Spleen (tissue), 7 donors: ENCODE results near the gene ITIH4.

Experiments used
- POLR2A ChIP-seq, 3 donors: fragments of 450-650 bp; IDR thresholded peaks; one replicate each; pipeline ENCODE4 v1.5.1; 2017; ENCODE audit warnings: antibody characterized with exemption in 3 of 3, mild to moderate bottlenecking in 1 of 3
- POLR2AphosphoS5 ChIP-seq, 3 donors: sonication (generic); formaldehyde crosslinking; IDR thresholded peaks; one replicate each; pipeline ENCODE4 v1.5.1; 2017; ENCODE audit warnings: antibody characterized with exemption in 3 of 3
- TF ChIP-seq, protein P1 (sequence below), 11 experiments: fragments of 200-600 bp in 7 of 11; fragments of 450-650 bp in 4 of 11; sonication (generic) in 4 of 11; IDR thresholded peaks in 8 of 11; conservative IDR thresholded peaks in 3 of 11; 1 replicate in 7 of 11; 2 replicates in 4 of 11; pipeline versions ENCODE4 v1.4.0 to v1.8.0; 2016 to 2021; ENCODE audit warnings: antibody characterized with exemption in 11 of 11, inconsistent platforms in 4 of 11, mild to moderate bottlenecking in 1 of 11
- donor health status: DM: no; HTN: no; CAD: no; lungs with moderate emphysema.
- donor health status: DM: no; HTN: no; CAD: no.
- donor health status: DM: no; HTN: no; CAD: no.

DNA sequence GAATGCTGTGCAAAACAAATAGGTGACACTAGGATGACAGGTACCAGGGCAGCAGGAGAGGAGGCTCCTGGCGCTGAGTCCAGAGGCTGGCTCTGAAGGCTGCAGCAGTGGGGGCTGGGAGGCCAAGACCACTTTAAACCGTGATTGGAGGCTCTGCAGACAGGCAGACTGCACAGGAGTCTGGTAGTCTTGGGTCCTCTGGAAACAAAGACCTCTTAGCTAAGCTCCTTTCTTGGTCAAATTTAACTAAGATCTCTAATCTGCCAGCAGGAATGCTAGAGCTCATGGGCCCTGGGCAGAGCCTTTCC lies 8.8 kb upstream of the ITIH4 start:
- no peak for TF ChIP-seq POLR2A (IDR thresholded peaks at IDR 0.05)
- TF ChIP-seq, protein P1, sequence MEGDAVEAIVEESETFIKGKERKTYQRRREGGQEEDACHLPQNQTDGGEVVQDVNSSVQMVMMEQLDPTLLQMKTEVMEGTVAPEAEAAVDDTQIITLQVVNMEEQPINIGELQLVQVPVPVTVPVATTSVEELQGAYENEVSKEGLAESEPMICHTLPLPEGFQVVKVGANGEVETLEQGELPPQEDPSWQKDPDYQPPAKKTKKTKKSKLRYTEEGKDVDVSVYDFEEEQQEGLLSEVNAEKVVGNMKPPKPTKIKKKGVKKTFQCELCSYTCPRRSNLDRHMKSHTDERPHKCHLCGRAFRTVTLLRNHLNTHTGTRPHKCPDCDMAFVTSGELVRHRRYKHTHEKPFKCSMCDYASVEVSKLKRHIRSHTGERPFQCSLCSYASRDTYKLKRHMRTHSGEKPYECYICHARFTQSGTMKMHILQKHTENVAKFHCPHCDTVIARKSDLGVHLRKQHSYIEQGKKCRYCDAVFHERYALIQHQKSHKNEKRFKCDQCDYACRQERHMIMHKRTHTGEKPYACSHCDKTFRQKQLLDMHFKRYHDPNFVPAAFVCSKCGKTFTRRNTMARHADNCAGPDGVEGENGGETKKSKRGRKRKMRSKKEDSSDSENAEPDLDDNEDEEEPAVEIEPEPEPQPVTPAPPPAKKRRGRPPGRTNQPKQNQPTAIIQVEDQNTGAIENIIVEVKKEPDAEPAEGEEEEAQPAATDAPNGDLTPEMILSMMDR (IDR thresholded peaks at IDR 0.05 in 8 of 11, conservative IDR thresholded peaks at IDR 0.05 in 3 of 11), result no peak
- TF ChIP-seq POLR2AphosphoS5 (IDR thresholded peaks at IDR 0.05), result no peak
